CD4-positive, alpha-beta T cell treated with Interferon gamma for 1 hour (primary cell): ENCODE data around the gene ACTRT3.
"Not testable (repeated sequence)": the region's sequence is repeated elsewhere in the genome, so short reads cannot be mapped to it uniquely, and the experiment has no call there.

Experiments
- DNase-seq: peaks from one replicate; pipeline ENCODE4 v3.0.0-alpha.2; 2020

The ACTRT3 gene

GRCh38 chr3:169772305-169772896 is 3.0 kb upstream of the ACTRT3 start:
- DNase-seq, result no peak

- DNase-seq, result peak; percentile 58
Observed at GRCh38 chr3:169771497-169772304, 2.3 kb upstream of the ACTRT3 start.

GRCh38 chr3:169764882-169765612 is 4.3 kb downstream of the ACTRT3 start, which contains the start of gene TERC:
TERC (minus strand) TSS chr3:169765060.
- peak; percentile 95 for DNase-seq

GRCh38 chr3:169764312-169764881 is 5.0 kb downstream of the ACTRT3 start:
- peak; percentile 63 for DNase-seq

- DNase-seq, result no peak
Observed at GRCh38 chr3:169760479-169760878, 8.9 kb downstream of the ACTRT3 start.

- DNase-seq, result no peak
Observed at GRCh38 chr3:169759256-169759655, 10.1 kb downstream of the ACTRT3 start.

GRCh38 chr3:169758359-169758994 is 10.9 kb downstream of the ACTRT3 start:
- DNase-seq, result no peak

- DNase-seq, result no peak
Observed at GRCh38 chr3:169755488-169755887, 13.9 kb downstream of the ACTRT3 start.

GRCh38 chr3:169754711-169755110 is 14.7 kb downstream of the ACTRT3 start:
- DNase-seq, result no peak

- no peak for DNase-seq
Observed at GRCh38 chr3:169751875-169752274, 17.5 kb downstream of the ACTRT3 start.

GRCh38 chr3:169750665-169751064 is 18.7 kb downstream of the ACTRT3 start:
- no peak for DNase-seq

GRCh38 chr3:169748670-169749069 is 20.7 kb downstream of the ACTRT3 start:
- no peak for DNase-seq

- no peak for DNase-seq
Observed at GRCh38 chr3:169746924-169747323, 22.4 kb downstream of the ACTRT3 start.

- no peak for DNase-seq
Observed at GRCh38 chr3:169744366-169745054, 24.9 kb downstream of the ACTRT3 start.

GRCh38 chr3:169739067-169739466 is 30.3 kb downstream of the ACTRT3 start:
- DNase-seq, result no peak

GRCh38 chr3:169731857-169732256 is 37.5 kb downstream of the ACTRT3 start:
- not testable (repeated sequence) for DNase-seq

GRCh38 chr3:169722724-169723123 is 46.6 kb downstream of the ACTRT3 start:
- no peak for DNase-seq

GRCh38 chr3:169718415-169718814 is 50.9 kb downstream of the ACTRT3 start:
- DNase-seq, result not testable (repeated sequence)
